Calu3 (cell line): ENCODE results near the gene STXBP5L. TPM values are rescaled to one million over a fixed set of nuclear protein-coding genes. Genes with fewer than 3 reads are reported as not detected.

Experiments
- BruUV-seq: library from RNA; stranded (reverse); fragments of 400-500 nt; replicated peaks from 2 replicates; lab custom pipeline; 2021; lab: Mats Ljungman, UMichigan
- CTCF ChIA-PET: fragments of 300-600 bp; sonication (Branson Sonifier 250); formaldehyde crosslinking; loops from one replicate; lab custom pipeline; 2022; ENCODE audit warnings: antibody characterized with exemption; lab: Charles Lee
- DNase-seq: peaks from one replicate; pipeline ENCODE4 v3.0.0; 2022
- H3K27ac Mint-ChIP-seq: one replicate; pipeline ENCODE4 v1.8.0; 2022; ENCODE audit warnings: mixed read lengths; ENCODE audit not compliant: unreplicated experiment
- H3K27me3 Mint-ChIP-seq: one replicate; pipeline ENCODE4 v1.8.0; 2022; ENCODE audit warnings: mixed read lengths; ENCODE audit not compliant: unreplicated experiment
- H3K36me3 Mint-ChIP-seq: one replicate; pipeline ENCODE4 v1.8.0; 2022; ENCODE audit warnings: mild to moderate bottlenecking, moderate library complexity, mixed read lengths; ENCODE audit not compliant: insufficient read depth, unreplicated experiment
- H3K4me1 Mint-ChIP-seq: one replicate; pipeline ENCODE4 v1.8.0; 2022; ENCODE audit warnings: mild to moderate bottlenecking, low read depth, mixed read lengths; ENCODE audit not compliant: unreplicated experiment
- H3K4me3 Mint-ChIP-seq: one replicate; pipeline ENCODE4 v1.8.0; 2022; ENCODE audit warnings: mild to moderate bottlenecking, low read depth, moderate library complexity, mixed read lengths; ENCODE audit not compliant: unreplicated experiment
- H3K9me3 Mint-ChIP-seq: one replicate; pipeline ENCODE4 v1.8.0; 2022; ENCODE audit warnings: low read depth, mixed read lengths; ENCODE audit not compliant: unreplicated experiment
- intact Hi-C: fragments of 100-400 bp; cut with micrococcal nuclease; formaldehyde crosslinking; loops from one replicate; pipeline ENCODE4 v1.10.0; 2022; ENCODE audit not compliant: unreplicated experiment
- total RNA-seq: library from RNA; stranded (reverse); gene quantifications from 2 replicates; pipeline ENCODE4 v1.2.3, GENCODE V29; 2022
- TF ChIP-seq, protein P1 (sequence below): fragments of 200-600 bp; IDR thresholded peaks from one replicate; pipeline ENCODE4 v1.8.0; 2022; ENCODE audit warnings: antibody characterized with exemption; ENCODE audit not compliant: unreplicated experiment

Gene STXBP5L
- total RNA-seq, 1 experiment from 2014 or later, result not detected

DNA sequence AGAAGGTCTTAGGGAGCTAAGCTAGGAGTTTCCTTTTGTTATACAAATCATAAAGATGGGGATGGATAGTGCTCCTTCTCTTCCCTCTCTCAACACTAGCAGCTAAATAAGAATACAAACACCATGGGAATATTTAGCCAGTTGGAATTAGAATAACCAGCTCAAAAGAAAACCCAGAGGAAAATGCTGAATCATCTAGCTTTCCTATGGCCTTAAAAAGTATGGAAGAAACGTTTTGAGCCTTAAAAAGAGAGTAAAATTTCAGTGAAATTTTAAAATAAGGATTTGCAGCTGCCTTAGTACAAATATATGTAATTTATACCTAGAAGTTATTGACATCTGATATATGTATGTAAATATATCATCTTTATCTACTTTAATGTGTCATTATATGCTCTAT lies 245.8 kb downstream of the STXBP5L start:
- intact Hi-C loops, result loop anchor here (10.0 kb wide), 1 partner anchor 589 kb away; no protein-coding TSS in a partner anchor
- Mint-ChIP-seq H3K27me3 (no peaks in the 10 kb centered on the region), H3K4me3 (no peak overlapping the region), H3K27ac (no peak overlapping the region), H3K36me3 (no peaks in the 10 kb centered on the region), H3K4me1 (no peaks in the 10 kb centered on the region), H3K9me3 (no peaks in the 10 kb centered on the region)
- CTCF ChIA-PET, result no interaction called here
- no peak for DNase-seq
- TF ChIP-seq, protein P1, sequence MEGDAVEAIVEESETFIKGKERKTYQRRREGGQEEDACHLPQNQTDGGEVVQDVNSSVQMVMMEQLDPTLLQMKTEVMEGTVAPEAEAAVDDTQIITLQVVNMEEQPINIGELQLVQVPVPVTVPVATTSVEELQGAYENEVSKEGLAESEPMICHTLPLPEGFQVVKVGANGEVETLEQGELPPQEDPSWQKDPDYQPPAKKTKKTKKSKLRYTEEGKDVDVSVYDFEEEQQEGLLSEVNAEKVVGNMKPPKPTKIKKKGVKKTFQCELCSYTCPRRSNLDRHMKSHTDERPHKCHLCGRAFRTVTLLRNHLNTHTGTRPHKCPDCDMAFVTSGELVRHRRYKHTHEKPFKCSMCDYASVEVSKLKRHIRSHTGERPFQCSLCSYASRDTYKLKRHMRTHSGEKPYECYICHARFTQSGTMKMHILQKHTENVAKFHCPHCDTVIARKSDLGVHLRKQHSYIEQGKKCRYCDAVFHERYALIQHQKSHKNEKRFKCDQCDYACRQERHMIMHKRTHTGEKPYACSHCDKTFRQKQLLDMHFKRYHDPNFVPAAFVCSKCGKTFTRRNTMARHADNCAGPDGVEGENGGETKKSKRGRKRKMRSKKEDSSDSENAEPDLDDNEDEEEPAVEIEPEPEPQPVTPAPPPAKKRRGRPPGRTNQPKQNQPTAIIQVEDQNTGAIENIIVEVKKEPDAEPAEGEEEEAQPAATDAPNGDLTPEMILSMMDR, result no peak
- no TSS peak for BruUV-seq

DNA sequence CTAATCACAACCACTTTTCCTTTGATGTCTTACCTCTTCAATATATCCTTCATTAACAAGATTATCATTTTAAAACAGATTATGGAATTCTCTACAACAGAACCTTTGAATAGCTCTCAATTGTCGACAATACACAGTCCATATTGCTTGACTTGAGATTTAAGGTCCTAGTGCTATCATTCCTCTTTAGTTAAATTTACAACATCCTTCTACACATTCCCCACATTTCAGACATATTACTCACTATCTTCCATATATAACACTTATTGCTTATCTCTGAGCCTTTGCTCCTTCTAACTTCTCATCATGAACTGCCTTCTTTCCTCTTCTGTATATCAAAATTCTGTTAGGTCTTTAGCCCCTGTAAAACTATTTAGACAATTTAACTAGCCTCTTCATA lies 247.0 kb downstream of the STXBP5L start:
- BruUV-seq, result no TSS peak
- H3K4me3 Mint-ChIP-seq, result no peak overlapping the region
- no peaks in the 10 kb centered on the region for H3K36me3 Mint-ChIP-seq
- CTCF ChIA-PET, result no interaction called here
- H3K27ac Mint-ChIP-seq, result no peak overlapping the region
- TF ChIP-seq, protein P1, result no peak
- no peak for DNase-seq
- no peaks in the 10 kb centered on the region for H3K27me3 Mint-ChIP-seq
- intact Hi-C loops, result loop anchor here (10.0 kb wide), 1 partner anchor 590 kb away; no protein-coding TSS in a partner anchor
- H3K4me1 Mint-ChIP-seq, result no peaks in the 10 kb centered on the region
- H3K9me3 Mint-ChIP-seq, result no peaks in the 10 kb centered on the region

DNA sequence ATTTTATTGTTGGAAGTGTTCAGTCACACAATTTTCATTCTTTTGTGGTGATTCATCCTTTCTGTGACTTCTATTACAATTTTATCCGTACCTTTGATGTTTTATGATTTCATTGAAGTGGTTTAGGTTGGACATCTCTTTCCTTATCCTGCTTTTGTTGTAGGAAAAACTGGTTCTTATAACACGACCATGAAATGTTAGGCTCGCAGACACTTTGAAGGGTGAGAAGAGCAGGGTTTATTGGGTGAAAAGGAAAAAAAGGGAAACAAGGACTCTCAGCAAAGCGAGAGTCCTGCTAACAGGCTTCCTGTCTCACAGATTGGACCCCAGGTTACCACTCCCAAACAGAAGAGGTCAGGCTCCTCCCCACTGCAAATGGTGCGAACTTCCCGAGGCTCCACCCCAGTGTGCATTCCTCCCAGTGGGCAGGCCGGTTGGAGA lies 257.4 kb downstream of the STXBP5L start:
- Mint-ChIP-seq H3K9me3 (no peaks in the 10 kb centered on the region), H3K27ac (no peak overlapping the region), H3K27me3 (peaks cover 17% of the 10 kb centered on the region), H3K4me3 (no peak overlapping the region), H3K4me1 (no peaks in the 10 kb centered on the region), H3K36me3 (no peaks in the 10 kb centered on the region)
- TF ChIP-seq, protein P1, result no peak
- BruUV-seq, result no TSS peak
- intact Hi-C loops, result no loop called here
- CTCF ChIA-PET, result no interaction called here
- DNase-seq, result no peak

DNA sequence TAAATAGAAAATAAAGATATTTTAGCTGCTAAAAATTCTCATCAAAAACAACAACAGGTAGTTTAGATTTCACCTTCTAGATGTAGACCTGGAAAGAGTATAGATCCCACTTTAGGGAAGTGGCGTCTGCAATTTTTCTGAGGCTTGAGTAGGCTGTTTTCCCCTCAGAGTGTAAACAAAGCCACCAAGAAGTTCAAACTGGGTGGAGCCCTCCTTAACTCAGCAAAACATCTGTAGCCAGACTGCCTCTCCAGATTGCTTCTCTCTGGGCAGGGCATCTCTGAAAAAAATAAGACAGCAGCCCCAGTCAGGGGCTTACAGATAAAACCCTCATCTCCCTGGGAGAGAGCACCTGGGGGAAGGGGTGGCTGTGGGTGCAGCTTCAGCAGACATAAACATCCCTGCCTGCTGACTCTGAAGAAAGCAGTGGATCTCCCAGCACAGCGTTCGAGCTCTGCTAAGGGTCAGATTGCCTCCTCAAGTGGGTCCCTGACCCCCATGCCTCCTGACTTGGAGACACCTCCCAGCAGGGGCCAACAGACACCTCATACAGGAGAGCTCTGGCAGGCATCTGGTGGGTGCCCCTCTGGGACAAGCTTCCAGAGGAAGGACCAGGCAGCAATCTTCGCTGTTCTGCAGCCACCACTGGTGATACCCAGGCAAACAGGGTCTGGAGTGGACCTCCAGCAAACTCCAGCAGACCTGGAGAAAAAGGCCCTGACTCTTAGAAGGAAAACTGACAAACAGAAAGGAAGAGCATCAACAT lies 259.6 kb downstream of the STXBP5L start:
- DNase-seq, result no peak
- Mint-ChIP-seq H3K36me3 (no peaks in the 10 kb centered on the region), H3K27ac (no peak overlapping the region), H3K4me3 (no peak overlapping the region), H3K27me3 (peaks cover 17% of the 10 kb centered on the region), H3K4me1 (no peaks in the 10 kb centered on the region), H3K9me3 (no peaks in the 10 kb centered on the region)
- CTCF ChIA-PET, result no interaction called here
- TF ChIP-seq, protein P1, result no peak
- intact Hi-C loops, result no loop called here
- no TSS peak for BruUV-seq
